Measurements from ENCODE around the gene FNBP1L.

The FNBP1L gene

GRCh38 chr1:93447481-93448291 lies at the start of gene FNBP1L:
FNBP1L (plus strand) TSS chr1:93448118; CDS start chr1:93448282, 164 bp downstream.
- Histone ChIP-seq H3K27ac (peak within 1 kb of the TSS; percentile 3 to 97 (median 84)), H3K4me3 (peak within 1 kb of the TSS; percentile 50 to 96 (median 84))

- H3K27ac ChIP-seq: no peak overlapping the region
- H3K4me3 ChIP-seq: no peak overlapping the region
These were observed 48.1 kb upstream of the FNBP1L start for GRCh38 chr1:93399781-93400180.

GRCh38 chr1:93408203-93408602 lies 39.7 kb upstream of the FNBP1L start:
- Histone ChIP-seq H3K4me3 (no peak overlapping the region), H3K27ac (no peak overlapping the region)

- no peak overlapping the region for H3K4me3 ChIP-seq
- no peak overlapping the region for H3K27ac ChIP-seq
These were observed 36.9 kb upstream of the FNBP1L start for GRCh38 chr1:93411000-93411399.

DNA sequence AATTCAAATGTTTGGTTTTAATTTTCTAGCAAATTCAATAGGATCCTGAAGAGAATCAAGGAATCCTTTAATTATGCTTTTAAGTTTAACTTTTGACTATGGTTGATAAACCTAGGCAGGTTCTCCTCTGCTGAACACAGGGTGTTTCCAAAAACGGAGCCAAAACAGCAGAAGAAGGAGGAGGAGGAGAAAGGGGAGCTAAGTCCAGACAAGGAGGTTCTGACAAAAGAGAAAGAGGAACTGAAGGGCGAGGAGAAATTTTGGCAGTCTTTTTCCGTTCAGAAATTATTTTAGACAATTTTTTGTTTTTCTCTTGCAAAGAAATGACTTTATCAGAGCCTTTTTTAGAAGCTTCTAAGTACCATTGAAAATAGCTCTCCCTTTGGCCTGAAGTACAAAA lies 33.2 kb upstream of the FNBP1L start:
- H3K27ac ChIP-seq: peak overlapping the region in 3 of 21 experiments; percentile 0 to 39 (median 24)
- no peak overlapping the region for H3K4me3 ChIP-seq

- H3K4me3 ChIP-seq: no peak overlapping the region
- peak overlapping the region in 1 of 21 experiments; percentile 39 for H3K27ac ChIP-seq
These were observed 32.6 kb upstream of the FNBP1L start for GRCh38 chr1:93415296-93415695.

GRCh38 chr1:93416183-93416582 lies 31.7 kb upstream of the FNBP1L start:
- H3K4me3 ChIP-seq: no peak overlapping the region
- H3K27ac ChIP-seq: no peak overlapping the region

DNA sequence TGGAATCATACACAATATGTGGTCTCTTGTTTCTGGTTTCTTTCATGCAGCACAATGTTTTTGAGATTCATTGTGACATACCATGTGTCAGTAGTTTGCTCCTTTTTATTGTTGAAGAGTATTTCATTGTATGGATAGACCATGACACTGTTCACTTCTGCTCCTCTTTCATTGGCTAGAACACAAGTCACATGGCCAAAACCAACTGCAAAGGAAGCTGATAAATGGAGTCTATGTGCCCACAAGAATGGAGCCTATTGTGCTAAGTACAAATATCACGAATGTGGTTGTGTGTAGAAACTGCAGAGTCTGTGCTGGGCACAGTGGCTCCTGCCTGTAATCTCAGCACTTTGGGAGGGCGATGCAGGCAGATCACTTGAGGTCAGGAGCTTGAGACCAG lies 28.6 kb upstream of the FNBP1L start:
- no peak overlapping the region for H3K27ac ChIP-seq
- H3K4me3 ChIP-seq: no peak overlapping the region

GRCh38 chr1:93420400-93420799 lies 27.5 kb upstream of the FNBP1L start:
- Histone ChIP-seq H3K27ac (no peak overlapping the region), H3K4me3 (no peak overlapping the region)

DNA sequence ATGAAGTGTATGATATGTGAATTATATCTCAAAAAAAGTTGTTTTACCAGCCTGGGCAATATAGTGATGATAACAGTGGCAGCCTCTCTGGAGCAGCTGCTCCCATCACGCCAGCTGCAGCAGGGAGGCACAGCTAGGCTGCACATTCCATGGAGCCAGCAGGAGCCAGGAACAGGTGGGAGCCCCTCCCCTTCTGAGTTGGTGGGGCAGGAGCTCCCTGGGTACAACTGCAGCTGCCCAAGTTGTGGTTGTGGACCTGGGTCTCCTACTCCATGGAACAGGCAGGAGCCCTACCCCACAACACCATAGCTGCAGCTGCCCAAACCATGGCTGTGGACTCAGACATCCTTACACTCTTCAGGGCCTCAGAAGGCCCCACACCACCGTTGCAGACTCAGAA lies 21.7 kb upstream of the FNBP1L start:
- no peak overlapping the region for H3K4me3 ChIP-seq
- no peak overlapping the region for H3K27ac ChIP-seq

GRCh38 chr1:93427656-93428055 lies 20.3 kb upstream of the FNBP1L start:
- no peak overlapping the region for H3K27ac ChIP-seq
- no peak overlapping the region for H3K4me3 ChIP-seq

DNA sequence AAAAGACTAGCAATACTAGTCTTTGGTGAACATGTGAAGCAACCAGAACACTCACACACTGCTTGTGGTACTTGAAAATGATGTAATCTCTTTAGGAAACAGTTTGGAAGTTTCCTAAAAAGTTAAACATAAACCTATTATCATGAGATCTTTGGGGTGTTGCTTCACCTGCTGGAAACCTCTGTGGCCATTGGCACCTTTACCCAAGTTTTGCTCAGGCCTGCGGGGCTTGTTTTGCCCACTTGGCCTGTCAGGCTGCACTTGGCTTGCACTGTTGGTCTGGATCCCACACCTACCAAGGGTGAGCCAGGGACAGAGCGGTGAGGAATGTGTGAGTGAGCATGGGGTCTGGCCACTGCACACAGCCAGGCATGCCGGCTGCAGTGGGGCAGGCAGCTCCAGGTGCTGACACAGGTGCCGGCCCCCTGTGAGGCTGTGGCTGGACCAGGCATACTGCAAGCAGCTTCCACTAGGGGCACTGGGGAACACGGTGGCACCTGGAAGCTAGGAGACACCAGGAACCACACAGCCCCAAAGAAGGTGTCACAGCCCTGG lies 14.4 kb upstream of the FNBP1L start:
- Histone ChIP-seq H3K4me3 (no peak overlapping the region), H3K27ac (no peak overlapping the region)

- no peak overlapping the region for H3K4me3 ChIP-seq
- no peak overlapping the region for H3K27ac ChIP-seq
These were observed 13.8 kb upstream of the FNBP1L start for GRCh38 chr1:93434088-93434487.

GRCh38 chr1:93434987-93435386 lies 12.9 kb upstream of the FNBP1L start:
- no peak overlapping the region for H3K27ac ChIP-seq

DNA sequence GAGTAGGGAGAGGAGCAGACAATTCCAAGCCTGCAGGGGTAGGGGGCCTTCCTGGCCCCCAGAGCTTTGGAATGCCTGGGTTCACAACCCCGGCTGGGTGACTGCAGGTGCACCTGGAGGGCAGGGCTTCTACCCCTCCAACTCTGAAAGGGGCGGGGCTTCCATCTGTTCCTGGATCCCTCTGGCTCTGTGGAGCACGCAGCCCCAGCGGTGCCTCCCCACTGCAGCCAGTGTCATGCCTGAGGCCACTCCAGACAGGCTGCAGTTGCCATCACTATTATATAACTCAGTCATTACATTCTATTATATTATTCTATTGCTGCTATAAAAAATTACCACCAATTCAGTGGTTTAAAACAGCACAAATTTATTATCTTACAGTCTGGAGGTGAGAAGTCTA lies 12.5 kb upstream of the FNBP1L start:
- Histone ChIP-seq H3K27ac (no peak overlapping the region), H3K4me3 (no peak overlapping the region)

More at GRCh38 chr1:93434987-93435386, 12.9 kb upstream of the FNBP1L start:
- no peak overlapping the region for H3K4me3 ChIP-seq

GRCh38 chr1:93436496-93436895 lies 11.4 kb upstream of the FNBP1L start:
- H3K4me3 ChIP-seq: no peak overlapping the region

GRCh38 chr1:93437976-93438605 lies 9.8 kb upstream of the FNBP1L start:
- Histone ChIP-seq H3K4me3 (no peak overlapping the region), H3K27ac (no peak overlapping the region)

More at GRCh38 chr1:93436496-93436895, 11.4 kb upstream of the FNBP1L start:
- no peak overlapping the region for H3K27ac ChIP-seq

DNA sequence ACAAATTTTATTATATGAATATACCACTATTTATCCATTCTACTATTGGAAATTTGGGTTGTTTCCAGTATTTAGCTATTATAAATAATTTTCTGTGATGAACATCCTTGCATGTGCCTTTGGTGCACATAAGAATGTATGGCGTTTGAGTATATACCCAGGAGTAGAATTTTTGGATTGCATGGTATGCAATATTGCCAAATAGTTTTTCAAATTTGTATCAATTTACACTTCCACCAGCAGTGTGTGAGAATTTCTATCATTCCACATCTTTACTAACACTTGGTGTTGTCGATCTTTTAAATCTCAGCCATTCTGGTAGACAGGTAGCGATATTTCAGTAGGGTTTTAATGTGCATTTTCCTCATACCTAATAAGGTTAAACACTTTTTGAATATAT lies 9.2 kb upstream of the FNBP1L start:
- Histone ChIP-seq H3K4me3 (no peak overlapping the region), H3K27ac (no peak overlapping the region)

DNA sequence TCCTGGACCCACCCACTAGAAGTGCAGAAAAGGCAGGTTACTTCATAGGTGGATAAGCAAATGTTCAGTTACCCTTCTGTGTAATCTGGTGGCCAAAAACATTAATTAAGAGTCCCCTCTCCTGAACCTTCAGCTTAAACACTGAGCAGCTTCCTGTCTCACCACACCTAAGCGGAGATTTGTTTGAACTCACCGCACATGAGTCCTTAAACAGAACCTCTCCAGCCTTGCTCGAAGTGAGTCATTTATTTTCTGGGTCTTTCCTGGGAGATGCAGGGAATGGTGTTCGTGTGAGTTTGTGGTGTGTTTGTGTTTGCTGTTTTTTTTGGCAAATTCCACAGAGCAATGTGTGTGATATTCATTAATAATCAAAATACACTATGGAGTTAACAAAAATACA lies 7.6 kb upstream of the FNBP1L start:
- Histone ChIP-seq H3K27ac (no peak overlapping the region), H3K4me3 (no peak overlapping the region)

GRCh38 chr1:93440706-93441105 lies 7.2 kb upstream of the FNBP1L start:
- no peak overlapping the region for H3K4me3 ChIP-seq

GRCh38 chr1:93441589-93441988 lies 6.3 kb upstream of the FNBP1L start:
- no peak overlapping the region for H3K27ac ChIP-seq
- no peak overlapping the region for H3K4me3 ChIP-seq

More at GRCh38 chr1:93440706-93441105, 7.2 kb upstream of the FNBP1L start:
- H3K27ac ChIP-seq: no peak overlapping the region
